H1 (cell line): Measurements from ENCODE around the gene SEMA3B. TPM values are rescaled to one million over a fixed set of nuclear protein-coding genes. Genes with fewer than 3 reads are reported as not detected.

Experiments
- BCL11A ChIP-seq, 2 experiments: IDR thresholded peaks; one replicate each; pipeline ENCODE4 v1.6.1; 2011; ENCODE audit warnings: low read depth in 2 of 2, low read length in 2 of 2, mild to moderate bottlenecking in 2 of 2
- BRCA1 ChIP-seq: IDR thresholded peaks from 2 replicates; pipeline ENCODE4 v1.6.1; 2012; ENCODE audit warnings: low read depth, low read length, improper control_type of control experiment
- CREB1 ChIP-seq: IDR thresholded peaks from 2 replicates; pipeline ENCODE4 v1.6.1; 2012; ENCODE audit warnings: inconsistent platforms
- GTF2F1 ChIP-seq: IDR thresholded peaks from 2 replicates; pipeline ENCODE4 v1.6.1; 2012; ENCODE audit warnings: low read depth, low read length, improper control_type of control experiment, borderline replicate concordance
- JUND ChIP-seq: IDR thresholded peaks from 2 replicates; pipeline ENCODE4 v1.6.1; 2011; ENCODE audit warnings: mild to moderate bottlenecking, improper control_type of control experiment, low read length
- RNF2 ChIP-seq: fragments of 200-900, 300-1000 bp; sonication (generic); IDR thresholded peaks from 2 replicates; pipeline ENCODE4 v1.7.1; 2016; ENCODE audit warnings: borderline replicate concordance, low read depth, mild to moderate bottlenecking, antibody characterized with exemption, low read length; ENCODE audit not compliant: poor library complexity, severe bottlenecking; ENCODE audit errors: missing control alignments
- TCF12 ChIP-seq: IDR thresholded peaks from 2 replicates; pipeline ENCODE4 v1.6.1; 2011; ENCODE audit warnings: low read depth, mild to moderate bottlenecking, low read length
- USF2 ChIP-seq: IDR thresholded peaks from 2 replicates; pipeline ENCODE4 v1.6.1; 2011; ENCODE audit warnings: low read length, improper control_type of control experiment
- polyA plus RNA-seq, 7 experiments: library from polyadenylated mRNA; depleted of rRNA in 3 of 7; stranded (reverse) in 5 of 7; unstranded in 2 of 7; fragments of >200 nt in 5 of 7; fragments of 200-250 nt in 2 of 7; gene quantifications; 1 replicate in 5 of 7; 2 replicates in 1 of 7; 4 replicates in 1 of 7; pipeline versions ENCODE4 v1.2.1 to v1.2.3, GENCODE V29; 2011 to 2013; ENCODE audit warnings: missing spikeins in 2 of 7, mixed read lengths in 2 of 7
- total RNA-seq: library from RNA; stranded (reverse); fragmentation: NEBNext Ultra II Directional; extraction: Animal tissue kit (Norgen Biotek cat#: 25700); gene quantifications from 2 replicates; pipeline ENCODE4 v1.2.1, GENCODE V29; 2021
- TF ChIP-seq, protein P1 (sequence below): fragments of 300-600 bp; sonication (generic); IDR thresholded peaks from 2 replicates; pipeline ENCODE4 v1.7.1; 2012; ENCODE audit warnings: low read length, moderate library complexity, mild to moderate bottlenecking, inconsistent platforms; ENCODE audit not compliant: insufficient replicate concordance

SEMA3B gene
- total and polyA plus RNA-seq, 2 of the 8 experiments (the other 6 are each of a cell fraction or from before 2014, with no cell fraction given) = 3.0 to 4.7 TPM

- TF ChIP-seq, protein P1, sequence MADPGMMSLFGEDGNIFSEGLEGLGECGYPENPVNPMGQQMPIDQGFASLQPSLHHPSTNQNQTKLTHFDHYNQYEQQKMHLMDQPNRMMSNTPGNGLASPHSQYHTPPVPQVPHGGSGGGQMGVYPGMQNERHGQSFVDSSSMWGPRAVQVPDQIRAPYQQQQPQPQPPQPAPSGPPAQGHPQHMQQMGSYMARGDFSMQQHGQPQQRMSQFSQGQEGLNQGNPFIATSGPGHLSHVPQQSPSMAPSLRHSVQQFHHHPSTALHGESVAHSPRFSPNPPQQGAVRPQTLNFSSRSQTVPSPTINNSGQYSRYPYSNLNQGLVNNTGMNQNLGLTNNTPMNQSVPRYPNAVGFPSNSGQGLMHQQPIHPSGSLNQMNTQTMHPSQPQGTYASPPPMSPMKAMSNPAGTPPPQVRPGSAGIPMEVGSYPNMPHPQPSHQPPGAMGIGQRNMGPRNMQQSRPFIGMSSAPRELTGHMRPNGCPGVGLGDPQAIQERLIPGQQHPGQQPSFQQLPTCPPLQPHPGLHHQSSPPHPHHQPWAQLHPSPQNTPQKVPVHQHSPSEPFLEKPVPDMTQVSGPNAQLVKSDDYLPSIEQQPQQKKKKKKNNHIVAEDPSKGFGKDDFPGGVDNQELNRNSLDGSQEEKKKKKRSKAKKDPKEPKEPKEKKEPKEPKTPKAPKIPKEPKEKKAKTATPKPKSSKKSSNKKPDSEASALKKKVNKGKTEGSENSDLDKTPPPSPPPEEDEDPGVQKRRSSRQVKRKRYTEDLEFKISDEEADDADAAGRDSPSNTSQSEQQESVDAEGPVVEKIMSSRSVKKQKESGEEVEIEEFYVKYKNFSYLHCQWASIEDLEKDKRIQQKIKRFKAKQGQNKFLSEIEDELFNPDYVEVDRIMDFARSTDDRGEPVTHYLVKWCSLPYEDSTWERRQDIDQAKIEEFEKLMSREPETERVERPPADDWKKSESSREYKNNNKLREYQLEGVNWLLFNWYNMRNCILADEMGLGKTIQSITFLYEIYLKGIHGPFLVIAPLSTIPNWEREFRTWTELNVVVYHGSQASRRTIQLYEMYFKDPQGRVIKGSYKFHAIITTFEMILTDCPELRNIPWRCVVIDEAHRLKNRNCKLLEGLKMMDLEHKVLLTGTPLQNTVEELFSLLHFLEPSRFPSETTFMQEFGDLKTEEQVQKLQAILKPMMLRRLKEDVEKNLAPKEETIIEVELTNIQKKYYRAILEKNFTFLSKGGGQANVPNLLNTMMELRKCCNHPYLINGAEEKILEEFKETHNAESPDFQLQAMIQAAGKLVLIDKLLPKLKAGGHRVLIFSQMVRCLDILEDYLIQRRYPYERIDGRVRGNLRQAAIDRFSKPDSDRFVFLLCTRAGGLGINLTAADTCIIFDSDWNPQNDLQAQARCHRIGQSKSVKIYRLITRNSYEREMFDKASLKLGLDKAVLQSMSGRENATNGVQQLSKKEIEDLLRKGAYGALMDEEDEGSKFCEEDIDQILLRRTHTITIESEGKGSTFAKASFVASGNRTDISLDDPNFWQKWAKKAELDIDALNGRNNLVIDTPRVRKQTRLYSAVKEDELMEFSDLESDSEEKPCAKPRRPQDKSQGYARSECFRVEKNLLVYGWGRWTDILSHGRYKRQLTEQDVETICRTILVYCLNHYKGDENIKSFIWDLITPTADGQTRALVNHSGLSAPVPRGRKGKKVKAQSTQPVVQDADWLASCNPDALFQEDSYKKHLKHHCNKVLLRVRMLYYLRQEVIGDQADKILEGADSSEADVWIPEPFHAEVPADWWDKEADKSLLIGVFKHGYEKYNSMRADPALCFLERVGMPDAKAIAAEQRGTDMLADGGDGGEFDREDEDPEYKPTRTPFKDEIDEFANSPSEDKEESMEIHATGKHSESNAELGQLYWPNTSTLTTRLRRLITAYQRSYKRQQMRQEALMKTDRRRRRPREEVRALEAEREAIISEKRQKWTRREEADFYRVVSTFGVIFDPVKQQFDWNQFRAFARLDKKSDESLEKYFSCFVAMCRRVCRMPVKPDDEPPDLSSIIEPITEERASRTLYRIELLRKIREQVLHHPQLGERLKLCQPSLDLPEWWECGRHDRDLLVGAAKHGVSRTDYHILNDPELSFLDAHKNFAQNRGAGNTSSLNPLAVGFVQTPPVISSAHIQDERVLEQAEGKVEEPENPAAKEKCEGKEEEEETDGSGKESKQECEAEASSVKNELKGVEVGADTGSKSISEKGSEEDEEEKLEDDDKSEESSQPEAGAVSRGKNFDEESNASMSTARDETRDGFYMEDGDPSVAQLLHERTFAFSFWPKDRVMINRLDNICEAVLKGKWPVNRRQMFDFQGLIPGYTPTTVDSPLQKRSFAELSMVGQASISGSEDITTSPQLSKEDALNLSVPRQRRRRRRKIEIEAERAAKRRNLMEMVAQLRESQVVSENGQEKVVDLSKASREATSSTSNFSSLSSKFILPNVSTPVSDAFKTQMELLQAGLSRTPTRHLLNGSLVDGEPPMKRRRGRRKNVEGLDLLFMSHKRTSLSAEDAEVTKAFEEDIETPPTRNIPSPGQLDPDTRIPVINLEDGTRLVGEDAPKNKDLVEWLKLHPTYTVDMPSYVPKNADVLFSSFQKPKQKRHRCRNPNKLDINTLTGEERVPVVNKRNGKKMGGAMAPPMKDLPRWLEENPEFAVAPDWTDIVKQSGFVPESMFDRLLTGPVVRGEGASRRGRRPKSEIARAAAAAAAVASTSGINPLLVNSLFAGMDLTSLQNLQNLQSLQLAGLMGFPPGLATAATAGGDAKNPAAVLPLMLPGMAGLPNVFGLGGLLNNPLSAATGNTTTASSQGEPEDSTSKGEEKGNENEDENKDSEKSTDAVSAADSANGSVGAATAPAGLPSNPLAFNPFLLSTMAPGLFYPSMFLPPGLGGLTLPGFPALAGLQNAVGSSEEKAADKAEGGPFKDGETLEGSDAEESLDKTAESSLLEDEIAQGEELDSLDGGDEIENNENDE = no peak
- TF ChIP-seq USF2 = no peak
- TF ChIP-seq CREB1 = no peak
- no peak for TF ChIP-seq JUND
- TF ChIP-seq GTF2F1 = no peak
- TF ChIP-seq BCL11A (IDR thresholded peaks at IDR 0.05; ENCODE audit: low read depth in 2 of 2, low read length in 2 of 2) = no peak
- TF ChIP-seq RNF2 = no peak
- TF ChIP-seq BRCA1 = no peak
- no peak for TF ChIP-seq TCF12
These were observed 31.2 kb downstream of the SEMA3B start (continued) for GRCh38 chr3:50299929-50300680.
